Stimulated activated CD4-positive, alpha-beta T cell treated with anti-CD3 and anti-CD28 coated beads, Interleukin-4, amount 100 ng/mL, for 1 hour (primary cell): ENCODE data around the gene PCID2.
"Not testable (repeated sequence)": the region's sequence is repeated elsewhere in the genome, so short reads cannot be mapped to it uniquely, and the experiment has no call there.

ENCODE experiments used
- DNase-seq: peaks from one replicate; pipeline ENCODE4 v3.0.0-alpha.2; 2020

The PCID2 gene

DNA sequence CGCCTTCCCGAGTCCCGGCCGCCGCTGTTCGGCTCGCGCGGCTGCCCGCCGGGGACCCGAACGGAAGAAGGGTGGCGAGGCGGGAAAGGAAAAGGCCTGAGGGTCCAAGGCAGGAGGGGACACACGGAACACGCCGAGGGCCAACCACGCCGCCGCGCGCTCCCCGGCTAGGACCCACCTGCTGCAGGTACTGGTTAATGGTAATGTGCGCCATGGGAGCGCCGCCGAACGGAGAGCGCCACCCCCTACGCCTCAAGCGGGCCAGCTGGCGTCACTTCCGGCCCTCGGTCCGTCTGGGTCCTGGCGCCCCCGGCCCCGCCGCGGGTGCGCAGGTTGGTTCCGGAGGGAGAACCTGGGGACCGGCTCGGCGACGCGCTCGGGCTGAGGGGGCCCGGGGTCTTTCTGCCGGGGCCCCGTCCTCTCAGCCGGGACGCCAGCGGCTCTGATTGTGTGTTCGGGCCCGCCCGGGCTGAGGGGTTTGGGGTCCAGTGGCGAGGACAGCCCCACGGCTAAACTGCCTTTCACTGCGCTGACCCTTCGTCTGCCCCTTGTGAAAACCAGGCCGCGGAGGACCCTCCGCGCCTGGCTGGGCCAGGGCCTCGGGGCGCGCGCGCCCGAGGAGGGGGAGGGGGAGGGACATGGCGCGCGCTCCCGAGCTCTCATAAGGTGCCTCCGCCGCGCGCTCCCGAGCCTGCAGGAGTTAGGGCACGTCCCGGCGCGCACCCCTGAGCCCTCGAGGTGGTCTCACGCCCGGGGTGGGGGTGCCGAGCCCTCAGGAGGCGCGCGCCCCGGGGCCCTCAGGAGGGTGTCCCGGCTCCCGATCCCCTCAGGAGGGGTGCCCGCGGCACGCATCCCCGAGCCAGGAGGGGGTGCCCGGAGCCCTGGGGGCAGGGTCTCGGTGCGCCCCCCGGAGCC lies at the start of gene PCID2:
Gene PCID2 (minus strand): TSS at position 249 of the 915 bp plus-strand sequence. CDS start 35 bp downstream, at position 214.
- peak; percentile 88 for DNase-seq

DNA sequence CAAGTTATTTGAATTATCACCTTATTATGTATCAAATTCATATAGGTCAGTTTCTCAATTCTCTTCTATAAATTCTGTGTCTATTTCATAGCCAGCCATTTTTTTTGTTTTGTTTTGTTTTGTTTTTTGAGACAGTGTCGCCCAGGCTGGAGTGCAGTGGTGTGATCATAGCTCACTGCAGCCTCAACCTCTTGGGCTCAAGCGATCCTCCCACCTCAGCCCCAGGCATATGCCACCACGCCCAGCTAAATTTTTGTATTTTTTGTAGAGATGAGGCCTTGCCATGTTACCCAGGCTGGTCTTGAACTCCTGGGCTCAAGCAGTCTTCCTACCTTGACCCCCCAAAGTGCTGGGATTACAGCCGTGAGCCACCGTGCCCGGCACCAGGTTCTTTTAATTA lies 49.4 kb upstream of the PCID2 start:
- DNase-seq: not testable (repeated sequence)

DNA sequence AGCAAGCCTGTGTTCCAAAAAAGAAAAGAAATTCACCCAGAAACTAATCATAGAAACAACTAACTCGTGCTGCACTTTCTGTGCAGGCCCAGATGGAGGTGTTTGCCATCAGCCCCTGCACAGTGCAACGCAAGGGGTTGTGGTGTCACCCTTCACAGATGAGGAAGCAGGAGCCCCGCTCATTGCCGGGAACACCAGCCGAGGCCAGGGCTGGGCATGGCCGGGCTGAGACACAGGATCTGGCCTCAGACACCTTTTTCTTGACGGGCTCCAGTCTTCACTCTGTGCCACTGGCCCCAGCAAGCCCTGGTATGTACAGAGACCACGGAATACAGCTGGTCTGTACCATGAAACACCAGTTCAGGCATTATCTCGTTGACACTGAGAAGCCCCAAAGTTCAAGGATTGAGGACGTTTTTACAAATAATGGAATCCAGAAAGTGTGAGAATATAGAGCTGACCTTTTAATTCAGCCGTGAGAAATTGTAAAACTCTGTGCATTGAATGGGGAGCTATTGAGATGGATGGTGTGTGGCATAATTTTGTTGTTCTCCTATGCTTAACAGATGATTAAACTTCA lies 44.1 kb upstream of the PCID2 start:
- DNase-seq: no peak

DNA sequence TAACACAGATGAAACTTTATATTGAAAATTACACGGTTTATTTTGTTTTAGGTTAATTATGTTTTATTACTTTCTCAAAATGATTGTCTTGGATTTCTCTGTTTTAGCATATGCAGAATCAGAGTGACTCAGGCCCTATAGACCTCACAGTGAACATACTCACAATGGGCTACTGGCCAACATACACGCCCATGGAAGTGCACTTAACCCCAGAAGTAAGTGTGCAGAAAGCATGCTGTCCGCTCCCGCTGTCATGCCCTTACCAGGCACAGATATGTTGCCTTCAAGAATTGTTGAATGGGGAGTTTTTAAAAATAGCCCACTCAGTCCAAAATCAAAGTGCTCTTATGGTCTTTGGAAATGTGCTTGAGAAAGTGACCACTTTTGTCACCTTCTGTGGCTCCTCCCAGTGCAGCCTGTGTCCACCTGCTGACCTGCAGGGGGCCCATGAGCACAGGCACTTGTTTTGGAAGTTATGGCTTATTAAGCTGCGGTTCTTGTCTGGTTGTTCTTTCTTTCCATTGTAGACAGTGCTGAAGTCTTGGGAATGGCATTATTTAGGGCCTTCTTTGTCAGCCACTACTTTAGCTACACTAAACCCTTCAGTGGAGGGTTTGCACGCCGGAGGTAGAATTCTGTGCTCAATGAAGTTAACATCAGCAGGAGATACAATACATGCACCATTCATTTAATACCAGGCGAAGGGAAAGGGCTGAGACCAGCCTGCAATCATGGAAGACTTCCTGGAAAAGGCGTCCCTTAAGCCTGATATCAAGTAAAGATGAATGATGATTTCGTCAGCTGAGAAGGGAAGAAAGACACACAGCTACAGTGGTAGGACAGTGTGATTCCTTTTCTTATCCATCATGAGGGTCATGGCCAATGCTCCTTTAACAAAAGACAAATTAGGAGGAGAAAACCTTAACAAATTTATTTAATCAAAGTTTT lies 37.7 kb upstream of the PCID2 start:
- DNase-seq: no peak

DNA sequence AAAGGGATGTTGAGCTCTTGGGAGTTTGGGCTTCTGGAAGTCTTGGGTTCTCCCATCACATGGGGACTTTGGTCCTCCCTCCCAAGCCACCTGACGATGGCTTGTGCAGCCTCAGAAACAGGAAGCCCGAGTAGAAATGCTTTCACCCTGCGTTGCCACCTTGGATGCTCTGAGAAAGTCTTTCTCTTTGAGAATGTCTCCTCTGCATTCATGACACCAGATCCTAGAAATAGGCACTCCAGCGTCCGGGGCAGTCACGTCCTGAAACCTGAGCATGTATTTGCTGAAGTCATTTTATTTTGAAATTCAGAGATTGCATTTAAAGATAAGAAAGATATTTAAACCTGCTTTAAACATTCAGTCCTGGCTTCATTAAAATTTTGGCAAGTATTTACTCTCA lies 35.4 kb upstream of the PCID2 start:
- DNase-seq: no peak

DNA sequence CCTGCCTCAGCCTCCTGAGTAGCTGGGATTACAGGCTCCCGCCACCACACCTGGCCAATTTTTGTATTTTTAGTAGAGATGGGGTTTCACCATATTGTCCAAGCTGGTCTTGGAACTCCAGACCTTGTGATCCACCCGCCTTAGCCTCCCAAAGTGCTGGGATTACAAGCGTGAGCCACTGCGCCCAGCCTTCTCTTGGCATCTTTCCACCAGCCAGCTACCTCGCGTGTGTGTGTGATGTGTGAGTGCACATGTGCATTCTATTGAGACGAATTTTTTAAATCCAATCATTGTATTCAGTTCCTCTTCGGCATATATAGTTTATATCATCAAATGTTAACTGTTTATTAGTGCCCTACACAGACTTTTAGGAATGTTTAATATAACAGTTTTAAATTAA lies 33.2 kb upstream of the PCID2 start:
- not testable (repeated sequence) for DNase-seq

DNA sequence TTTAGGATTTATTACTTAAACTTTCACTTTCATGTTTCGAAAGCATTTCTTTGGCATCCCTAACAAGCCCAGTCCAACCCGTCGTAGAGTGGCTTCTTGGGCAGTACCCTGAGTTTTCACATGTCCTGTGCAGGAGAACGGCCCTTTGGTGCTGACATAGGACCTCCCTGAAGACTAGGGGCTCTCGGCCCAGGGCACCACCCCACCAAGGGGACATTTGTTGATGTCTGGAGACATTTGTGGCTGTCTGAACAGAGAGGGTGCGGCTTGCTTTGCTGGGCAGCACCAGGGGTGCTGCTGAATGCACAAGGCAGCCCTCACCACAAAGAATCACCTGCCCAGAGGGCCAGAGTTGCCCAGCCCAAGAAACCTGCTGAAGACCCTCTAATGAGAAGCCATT lies 31.5 kb upstream of the PCID2 start:
- DNase-seq: no peak

DNA sequence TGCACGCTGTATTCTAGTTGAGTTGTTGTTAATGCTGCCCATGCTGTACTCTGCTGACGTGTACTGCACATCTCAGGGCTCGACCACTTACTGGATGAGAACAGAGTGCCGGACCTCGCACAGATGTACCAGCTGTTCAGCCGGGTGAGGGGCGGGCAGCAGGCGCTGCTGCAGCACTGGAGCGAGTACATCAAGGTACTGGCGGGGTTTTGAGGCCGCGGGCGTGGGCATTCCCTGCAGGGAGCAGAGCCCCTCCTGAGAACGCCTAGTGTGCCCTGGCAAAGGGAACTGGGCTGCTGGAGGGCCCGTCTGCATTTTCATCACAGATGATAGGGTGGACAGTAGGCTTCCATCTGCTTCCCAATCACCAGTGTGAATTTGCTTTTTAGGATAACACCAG lies 30.9 kb upstream of the PCID2 start:
- no peak for DNase-seq

DNA sequence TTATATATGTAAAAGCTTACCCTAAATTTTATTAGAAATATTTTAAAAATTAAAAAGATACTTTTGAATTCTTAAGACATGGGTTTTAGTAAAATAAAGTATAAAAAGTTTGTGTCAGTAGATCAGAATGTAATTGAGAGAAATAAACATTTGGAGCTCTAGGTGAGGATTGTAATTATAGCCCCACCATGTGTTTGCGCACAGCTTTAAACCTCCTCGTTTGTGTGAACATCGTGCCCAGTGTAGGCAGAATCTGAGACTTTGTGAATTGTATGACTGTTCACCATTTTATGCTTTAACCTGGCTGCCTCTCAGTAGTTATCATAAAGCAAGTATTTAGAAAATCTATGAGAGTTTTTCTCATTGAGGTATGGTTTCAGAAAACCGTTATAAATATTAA lies 30.1 kb upstream of the PCID2 start:
- DNase-seq: no peak

DNA sequence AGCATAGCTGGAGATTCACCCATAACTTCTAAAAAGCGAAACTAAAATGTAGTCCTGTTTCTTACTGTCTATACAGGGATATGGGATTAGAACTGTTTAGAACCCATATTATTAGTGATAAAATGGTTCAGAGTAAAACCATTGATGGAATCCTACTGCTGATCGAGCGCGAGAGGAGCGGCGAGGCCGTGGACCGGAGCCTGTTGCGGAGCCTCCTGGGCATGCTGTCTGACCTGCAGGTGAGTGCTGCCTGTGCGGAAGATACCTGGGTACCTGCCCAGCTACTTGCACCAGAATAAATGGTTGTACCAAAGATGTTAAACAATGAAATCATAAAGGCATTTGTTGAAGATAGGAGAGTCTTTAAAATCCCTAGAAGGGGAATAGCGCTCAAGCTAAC lies 24.6 kb upstream of the PCID2 start:
- no peak for DNase-seq

DNA sequence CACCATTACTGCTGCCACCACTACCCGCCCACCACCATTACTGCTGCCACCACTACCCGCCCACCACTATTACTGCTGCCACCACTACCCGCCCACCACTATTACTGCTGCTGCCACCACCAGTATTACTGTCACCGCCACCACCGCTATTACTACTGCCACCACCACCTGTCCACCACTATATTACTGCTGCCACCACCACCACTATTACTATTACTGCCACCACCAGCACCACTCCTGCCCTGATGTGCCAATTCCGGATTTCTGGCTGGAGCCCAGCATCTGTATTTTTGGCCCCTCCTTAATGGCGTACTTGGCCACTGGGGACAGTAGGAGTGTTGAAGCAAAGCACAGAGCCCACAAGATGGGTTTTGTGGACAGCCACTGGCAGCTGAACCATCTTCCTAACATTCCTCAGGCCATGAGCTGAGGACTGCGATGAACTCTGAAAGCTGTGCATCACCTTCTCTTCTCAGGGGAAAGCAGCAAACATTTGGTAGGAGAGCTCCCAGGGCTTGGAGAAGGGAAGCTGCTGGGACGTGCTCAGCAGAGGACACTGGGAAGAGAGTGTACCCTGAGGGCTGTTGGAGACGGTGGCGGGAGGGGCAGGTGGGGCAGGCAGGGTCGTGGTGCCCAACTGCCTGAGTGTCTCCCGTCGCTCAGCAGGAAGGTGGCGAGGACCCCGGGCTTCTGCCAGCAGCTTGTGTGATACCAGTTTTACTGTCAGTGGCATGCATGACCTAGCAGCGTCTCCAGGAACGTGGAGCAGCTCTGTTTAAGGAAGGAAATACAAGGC lies 23.9 kb upstream of the PCID2 start:
- no peak for DNase-seq

DNA sequence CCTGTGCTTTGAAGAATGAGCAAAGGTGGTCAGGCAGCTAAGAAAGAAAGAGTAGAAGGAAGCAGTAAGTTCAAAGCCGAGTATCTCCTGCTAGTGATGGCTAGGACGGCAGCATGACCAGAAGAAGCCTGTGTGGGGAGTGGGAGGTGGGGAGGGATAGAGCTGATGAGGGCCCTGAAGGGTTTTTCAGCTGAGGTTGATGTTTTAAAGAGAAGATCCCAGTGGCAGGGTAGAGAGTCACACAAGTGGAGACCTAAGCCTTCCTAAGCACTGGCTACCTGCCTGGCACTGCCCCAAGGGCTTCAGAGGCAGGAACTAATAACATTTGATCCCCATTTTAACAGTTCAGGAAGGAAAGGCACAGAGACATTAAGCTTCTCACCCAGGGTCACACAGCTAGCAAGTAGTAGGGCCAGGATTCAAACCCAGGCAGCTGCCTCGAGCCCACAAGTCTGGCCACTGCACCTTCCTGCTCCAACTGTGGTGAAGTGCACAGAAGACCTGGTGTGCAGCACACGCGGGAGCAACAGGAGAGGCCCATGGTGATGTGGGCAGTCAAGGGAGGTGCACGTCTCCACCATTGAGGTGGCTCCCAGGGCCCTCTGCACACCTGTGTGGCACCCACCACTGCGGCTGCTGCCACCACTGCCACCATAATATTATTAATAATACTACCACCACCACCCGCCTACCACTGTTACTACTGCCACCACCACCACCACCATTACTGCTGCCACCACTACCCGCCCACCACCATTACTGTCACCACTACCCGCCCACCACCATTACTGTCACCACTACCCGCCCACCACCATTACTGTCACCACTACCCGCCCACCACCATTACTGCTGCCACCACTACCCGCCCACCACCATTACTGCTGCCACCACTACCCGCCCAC lies 23.1 kb upstream of the PCID2 start:
- DNase-seq: no peak

DNA sequence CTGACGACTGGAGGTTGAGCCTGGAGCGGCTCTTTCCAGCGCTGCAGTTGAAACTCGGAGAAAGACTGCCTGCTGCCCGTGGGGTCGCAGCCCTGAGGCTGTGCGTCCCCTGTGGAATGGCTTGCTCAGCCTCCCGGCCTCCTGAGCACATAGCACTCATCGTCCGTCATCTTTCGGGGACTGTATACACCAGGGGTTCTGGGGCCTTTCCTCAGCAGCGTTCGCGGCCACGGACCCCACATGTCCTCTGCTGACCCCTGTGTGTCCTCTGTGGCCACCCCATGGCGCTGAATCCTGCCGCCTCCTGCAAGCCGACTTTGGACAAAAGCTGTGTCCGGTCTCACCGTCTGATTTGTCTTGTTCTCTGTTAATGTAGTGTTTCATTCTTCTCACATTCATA lies 21.3 kb upstream of the PCID2 start:
- DNase-seq: no peak

DNA sequence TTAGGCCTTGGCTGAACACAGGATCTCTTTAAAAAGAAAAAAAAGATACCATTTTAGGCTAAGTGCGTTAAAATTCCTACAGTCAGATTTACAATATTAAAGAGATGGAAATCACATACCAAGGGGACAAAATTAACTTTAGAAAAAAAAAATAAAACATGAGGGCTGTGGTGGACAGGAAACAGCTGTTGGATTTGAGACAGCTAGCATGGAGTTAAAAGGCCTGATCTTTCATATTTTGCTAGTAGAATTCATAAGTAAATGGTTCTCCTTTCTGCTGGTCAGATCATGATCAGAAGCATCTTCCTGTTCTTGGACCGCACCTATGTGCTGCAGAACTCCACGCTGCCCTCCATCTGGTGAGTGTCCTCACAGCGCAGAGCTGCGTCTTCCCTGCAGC lies 20.7 kb upstream of the PCID2 start:
- DNase-seq: no peak

DNA sequence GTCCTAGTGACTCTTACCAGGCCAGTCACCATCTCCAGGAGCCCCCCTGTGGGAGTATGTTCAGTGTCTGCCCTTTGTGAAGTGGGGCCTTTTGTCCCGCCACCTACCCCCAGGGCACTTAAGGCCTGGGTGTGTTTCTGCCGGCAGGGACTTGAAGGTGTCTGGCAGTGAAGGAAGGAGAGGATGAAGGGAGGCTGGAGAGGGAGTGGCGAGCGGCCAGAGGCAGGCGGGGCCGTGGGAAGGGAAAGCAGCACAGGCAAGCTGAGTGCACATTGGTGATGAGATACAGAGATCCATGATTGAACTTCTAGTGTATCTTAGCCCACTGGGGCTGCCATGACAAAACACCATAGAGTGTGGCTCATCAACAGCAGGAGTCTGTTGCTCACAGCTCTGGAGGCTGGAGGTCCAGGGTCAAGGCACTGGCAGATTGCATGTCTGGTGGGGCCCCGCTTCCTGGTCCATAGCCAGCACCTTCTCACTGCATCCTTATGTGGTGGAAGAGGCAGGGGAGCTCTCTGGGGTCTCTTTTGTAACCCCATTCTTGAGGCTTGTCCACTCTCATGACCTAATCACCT lies 18.5 kb upstream of the PCID2 start:
- no peak for DNase-seq

DNA sequence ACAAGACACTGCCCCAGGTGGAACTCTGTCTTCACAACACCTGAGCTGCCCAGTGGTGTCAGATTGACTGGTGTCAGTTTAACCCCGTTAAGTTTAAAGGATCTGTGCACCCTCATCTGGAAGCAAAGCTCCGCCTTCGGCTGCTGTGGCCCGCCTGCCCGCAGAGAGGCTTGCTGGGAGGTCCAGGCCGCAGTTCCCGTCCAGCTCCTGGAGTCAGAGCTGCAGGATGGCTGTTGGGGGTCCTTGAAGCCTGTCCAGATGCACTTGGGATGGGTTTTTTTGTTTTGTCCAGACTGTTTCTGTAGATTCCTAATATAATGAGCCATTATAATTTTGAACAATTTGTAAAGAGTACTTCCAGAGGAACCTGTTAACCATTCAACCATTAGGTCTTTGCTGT lies 17.0 kb upstream of the PCID2 start:
- DNase-seq: no peak

DNA sequence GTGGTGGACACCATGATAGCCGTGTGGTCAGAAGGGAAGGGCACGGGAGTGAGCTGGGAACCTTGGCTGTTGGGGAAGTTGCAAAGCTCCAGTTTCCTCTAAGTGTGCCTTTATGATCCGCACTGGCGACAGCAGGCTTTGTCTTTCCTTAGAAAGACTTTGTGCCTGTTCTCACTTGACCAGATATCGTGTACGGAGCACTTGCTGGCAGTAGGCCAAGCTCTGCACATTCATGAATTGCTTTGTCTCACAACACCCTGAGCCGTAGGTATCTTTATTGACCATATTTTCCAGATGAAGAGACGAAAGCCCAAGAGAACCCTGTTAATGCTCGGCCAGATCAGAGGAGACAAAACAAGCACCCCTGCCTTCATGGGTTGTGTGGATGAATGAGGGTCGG lies 16.0 kb upstream of the PCID2 start:
- DNase-seq: no peak

DNA sequence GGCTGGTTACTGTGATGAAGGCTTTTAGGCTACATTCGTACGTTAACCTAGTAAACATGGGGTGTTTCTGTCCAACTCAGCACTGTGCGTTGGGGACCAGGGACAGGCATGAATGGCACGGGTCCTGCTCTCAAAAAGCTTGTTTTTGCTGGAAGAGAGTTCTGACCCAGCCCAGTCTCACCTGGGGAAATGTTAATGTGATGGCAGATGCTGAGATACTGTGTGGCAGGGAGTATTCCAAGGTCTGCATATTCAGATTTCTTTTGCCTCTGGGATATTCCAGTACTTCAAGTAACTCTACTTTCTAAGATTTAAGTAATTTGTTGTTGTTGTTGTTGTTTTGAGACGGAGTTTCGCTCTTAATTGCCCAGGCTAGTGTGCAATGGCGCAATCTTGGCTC lies 14.6 kb upstream of the PCID2 start:
- DNase-seq: no peak

DNA sequence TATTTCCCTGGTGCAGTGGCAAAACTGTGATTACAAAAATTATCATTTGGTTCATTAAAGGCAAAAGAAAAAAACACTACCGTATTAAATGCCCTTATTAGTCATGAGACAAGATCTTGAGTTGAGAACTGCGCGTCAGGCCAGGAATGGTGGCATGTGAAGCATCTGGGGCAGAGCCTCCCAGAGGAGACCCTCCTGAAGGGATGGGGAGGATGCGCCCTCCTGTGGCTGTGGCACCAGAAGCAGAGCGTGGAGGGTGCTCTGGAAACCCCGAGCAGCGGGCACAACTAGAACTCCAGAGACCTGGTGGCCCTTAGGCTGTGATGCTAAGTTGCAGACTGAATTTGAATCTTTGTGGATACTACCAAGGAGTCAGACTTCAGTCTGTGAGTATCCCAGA lies 12.4 kb upstream of the PCID2 start:
- peak; percentile 15 for DNase-seq

DNA sequence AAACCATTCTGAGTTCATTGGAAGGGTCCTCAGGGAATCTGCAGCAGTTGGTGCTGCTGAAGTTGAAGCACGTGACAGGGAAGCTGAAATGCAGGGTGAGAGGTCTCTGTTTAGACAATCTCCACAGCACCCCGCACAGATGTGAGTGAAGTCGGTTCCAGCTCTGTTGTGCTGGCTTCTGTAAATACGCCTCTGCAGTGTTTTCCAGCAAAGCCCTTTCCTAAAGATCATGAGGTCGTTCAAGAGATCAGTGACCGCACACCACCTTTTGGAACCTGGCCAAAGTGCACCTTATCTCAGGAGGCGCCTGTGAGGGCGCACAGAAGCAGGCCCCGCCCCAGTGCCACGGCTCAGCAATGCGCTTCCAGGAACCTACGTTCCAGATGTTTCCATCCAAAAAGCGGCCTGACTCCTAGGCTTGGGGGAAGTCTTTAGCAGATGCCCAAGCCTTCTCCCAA lies 11.7 kb upstream of the PCID2 start:
- DNase-seq: no peak
